B cell (primary cell): ENCODE measurements around the gene SI. TPM values are rescaled to one million over a fixed set of nuclear protein-coding genes. Genes with fewer than 3 reads are reported as not detected.

Experiments
- ATAC-seq: fragments of 200-7000 bp; cut with Tn5 transposase; one replicate; pipeline ENCODE4 v1.10.0; 2021; ENCODE audit warnings: low read depth, mild to moderate bottlenecking, moderate number of reproducible peaks, moderate library complexity
- CTCF ChIA-PET: fragments of 350-600 bp; sonication (Branson Sonifier 250); formaldehyde crosslinking; loops from one replicate; lab custom pipeline; 2021; ENCODE audit warnings: antibody characterized with exemption, inconsistent platforms; lab: Charles Lee
- POLR2A ChIA-PET: fragments of 350-600 bp; sonication (Branson Sonifier 250); formaldehyde crosslinking; loops from one replicate; lab custom pipeline; 2021; ENCODE audit warnings: antibody characterized with exemption; lab: Charles Lee
- DNase-seq: peaks from one replicate; pipeline ENCODE4 v3.0.0; 2013
- H2AFZ ChIP-seq: 2 replicates; pipeline ENCODE4 v1.6.1; 2012; ENCODE audit warnings: mild to moderate bottlenecking, low read depth, low read length; ENCODE audit not compliant: insufficient read depth, poor library complexity, severe bottlenecking
- H3K27ac ChIP-seq, 2 donors: 1 replicate in 1 of 2; 2 replicates in 1 of 2; pipeline ENCODE4 v1.5.1; 2012 to 2013; ENCODE audit warnings: low read length in 2 of 2, mild to moderate bottlenecking in 2 of 2, moderate library complexity in 1 of 2
- H3K27me3 ChIP-seq, 4 experiments: fragments of 200-600 bp in 1 of 4; sonication (generic) in 1 of 4; replicated peaks in 1 of 4; 1 replicate in 2 of 4; 2 replicates in 2 of 4; pipeline versions ENCODE4 v1.6.1 to v1.7.0; 2013 to 2016; ENCODE audit warnings: low read length in 3 of 4, mild to moderate bottlenecking in 2 of 4, mixed read lengths in 1 of 4, moderate library complexity in 1 of 4; ENCODE audit not compliant: insufficient read depth in 4 of 4, control insufficient read depth in 3 of 4; ENCODE audit errors: control extremely low read depth in 1 of 4
- H3K36me3 ChIP-seq, 2 experiments: replicated peaks in 1 of 2; 1 replicate in 1 of 2; 2 replicates in 1 of 2; pipeline versions ENCODE4 v1.6.1 to v1.7.1; 2013; ENCODE audit warnings: low read length in 1 of 2; ENCODE audit not compliant: insufficient read depth in 2 of 2, control insufficient read depth in 1 of 2; ENCODE audit errors: control extremely low read depth in 1 of 2, extremely low read depth in 1 of 2
- H3K4me1 ChIP-seq, 2 donors: fragments of 200-600 bp in 1 of 2; sonication (generic) in 1 of 2; 1 replicate in 1 of 2; 2 replicates in 1 of 2; pipeline versions ENCODE4 v1.5.1 to v1.6.1; 2013 to 2017; ENCODE audit warnings: low read length in 2 of 2; ENCODE audit not compliant: control insufficient read depth in 2 of 2, insufficient read depth in 2 of 2
- H3K4me2 ChIP-seq: replicated peaks from 2 replicates; pipeline ENCODE3; 2012; ENCODE audit warnings: mild to moderate bottlenecking, low read depth, low read length; ENCODE audit not compliant: poor library complexity, severe bottlenecking
- H3K4me3 ChIP-seq, 5 experiments: fragments of 200-600 bp in 1 of 5; sonication (generic) in 1 of 5; 1 replicate in 3 of 5; 2 replicates in 2 of 5; pipeline versions ENCODE4 v1.5.1 to v1.7.0; 2011 to 2016; ENCODE audit warnings: low read length in 4 of 5, mild to moderate bottlenecking in 4 of 5, low read depth in 2 of 5, control low read depth in 1 of 5, moderate library complexity in 1 of 5; ENCODE audit not compliant: insufficient read depth in 1 of 5; ENCODE audit errors: control extremely low read depth in 1 of 5, extremely low read depth in 1 of 5
- H3K79me2 ChIP-seq: fragments of 200-600 bp; sonication (generic); one replicate; pipeline ENCODE4 v1.6.0; 2016; ENCODE audit warnings: low read length; ENCODE audit not compliant: control insufficient read depth, insufficient read depth
- H3K9ac ChIP-seq: fragments of 200-600 bp; sonication (generic); 2 replicates; pipeline ENCODE4 v1.6.1; 2017; ENCODE audit warnings: mild to moderate bottlenecking, low read length, moderate library complexity
- H3K9me3 ChIP-seq, 3 donors: one replicate each; pipeline versions ENCODE4 v1.6.1 to v1.7.1; 2013; ENCODE audit warnings: low read length in 2 of 3; ENCODE audit not compliant: control insufficient read depth in 2 of 3, insufficient read depth in 1 of 3; ENCODE audit errors: control extremely low read depth in 1 of 3
- H4K20me1 ChIP-seq: 2 replicates; pipeline ENCODE4 v1.6.0; 2012; ENCODE audit warnings: mild to moderate bottlenecking, low read length; ENCODE audit not compliant: insufficient read depth, control insufficient read depth, poor library complexity, severe bottlenecking
- H3K27ac Mint-ChIP-seq: one replicate; pipeline ENCODE4 v1.8.0; 2021; ENCODE audit warnings: mixed read lengths
- H3K27me3 Mint-ChIP-seq: one replicate; pipeline ENCODE4 v1.8.0; 2021; ENCODE audit warnings: mixed read lengths
- H3K4me1 Mint-ChIP-seq: one replicate; pipeline ENCODE4 v1.8.0; 2021; ENCODE audit warnings: mixed read lengths
- H3K4me3 Mint-ChIP-seq: one replicate; pipeline ENCODE4 v1.8.0; 2021; ENCODE audit warnings: mixed read lengths
- H3K9me3 Mint-ChIP-seq: one replicate; pipeline ENCODE4 v1.8.0; 2022; ENCODE audit warnings: mixed read lengths; ENCODE audit not compliant: insufficient read depth
- CTCF ChIP-seq: fragments of 200-600 bp; IDR thresholded peaks from one replicate; pipeline ENCODE4 v1.8.0; 2022; ENCODE audit warnings: antibody characterized with exemption, mild to moderate bottlenecking
- EZH2 ChIP-seq: IDR thresholded peaks from 2 replicates; pipeline ENCODE4 v1.6.1; 2012; ENCODE audit warnings: borderline replicate concordance, low read depth, mild to moderate bottlenecking, moderate library complexity, low read length; ENCODE audit not compliant: insufficient read depth, poor library complexity, severe bottlenecking
- WGBS: methylation state at CpG from one replicate; pipeline ENCODE4 v1.1.5; 2013; ENCODE audit warnings: missing lambda C conversion rate; ENCODE audit not compliant: insufficient coverage; 5-methylcytosine and 5-hydroxymethylcytosine counted together
- intact Hi-C: fragments of 100-400 bp; cut with micrococcal nuclease; formaldehyde crosslinking; loops from one replicate; pipeline ENCODE4 v1.10.0; 2022
- polyA plus RNA-seq: library from polyadenylated mRNA; depleted of rRNA; stranded (reverse); fragments of >200 nt; gene quantifications from 2 replicates; pipeline ENCODE4 v1.2.3, GENCODE V29; 2012
- small RNA-seq: library from RNA; depleted of rRNA; stranded (forward); fragments of <200 nt; gene quantifications from one replicate; pipeline ENCODE3, GENCODE V24; 2012; ENCODE audit warnings: low replicate concordance, low read depth; ENCODE audit not compliant: insufficient read length
- total RNA-seq, 2 donors: library from RNA; stranded (reverse); fragments of 120-200 nt in 1 of 2; gene quantifications; 1 replicate in 1 of 2; 2 replicates in 1 of 2; pipeline versions ENCODE4 v1.2.3 to v1.2.4, GENCODE V29; 2013 to 2022

The SI gene
- total and polyA plus RNA-seq, 2 donors (not counting 1 experiment from before 2014, with no cell fraction given): not detected

DNA sequence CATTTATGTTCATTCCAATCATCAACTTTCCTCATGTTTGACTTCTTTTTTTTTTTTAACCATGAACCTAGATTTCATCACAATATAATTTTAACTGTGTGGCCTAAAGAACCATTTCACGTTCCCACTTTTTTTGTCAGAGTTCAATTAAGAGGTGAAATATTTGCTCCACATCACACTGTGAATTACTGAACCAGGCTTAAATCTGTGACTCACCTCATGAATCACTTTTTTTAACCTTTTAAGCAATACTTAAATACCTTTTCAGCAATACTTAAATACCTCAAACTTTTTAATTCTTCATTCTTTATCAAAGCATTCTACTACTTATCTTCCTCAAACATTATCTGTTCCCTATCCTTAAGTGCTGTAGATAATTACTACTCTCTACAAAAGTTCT lies 137.6 kb downstream of the SI start:
- H3K4me3 ChIP-seq: no peak overlapping the region
- no peaks in the 10 kb centered on the region for H3K9me3 ChIP-seq
- no peaks in the 10 kb centered on the region for H3K36me3 ChIP-seq
- Mint-ChIP-seq H3K9me3 (no peaks in the 10 kb centered on the region), H3K4me1 (no peaks in the 10 kb centered on the region), H3K27me3 (no peaks in the 10 kb centered on the region), H3K4me3 (no peak overlapping the region), H3K27ac (no peak overlapping the region)
- no peak overlapping the region for H3K9ac ChIP-seq
- no peak for ATAC-seq
- ChIA-PET POLR2A (no interaction called here), CTCF (no interaction called here)
- H3K4me1 ChIP-seq: no peaks in the 10 kb centered on the region
- H3K4me2 ChIP-seq: no peak overlapping the region
- TF ChIP-seq EZH2 (no peak), CTCF (no peak)
- no peak overlapping the region for H3K27ac ChIP-seq
- H4K20me1 ChIP-seq: no peaks in the 10 kb centered on the region
- no peaks in the 10 kb centered on the region for H3K27me3 ChIP-seq
- no peak for DNase-seq
- no peak overlapping the region for H2AFZ ChIP-seq
- intact Hi-C loops: no loop called here
- H3K79me2 ChIP-seq: no peaks in the 10 kb centered on the region
- 40% methylated on average over 1 of the region's 1 CpG for WGBS

DNA sequence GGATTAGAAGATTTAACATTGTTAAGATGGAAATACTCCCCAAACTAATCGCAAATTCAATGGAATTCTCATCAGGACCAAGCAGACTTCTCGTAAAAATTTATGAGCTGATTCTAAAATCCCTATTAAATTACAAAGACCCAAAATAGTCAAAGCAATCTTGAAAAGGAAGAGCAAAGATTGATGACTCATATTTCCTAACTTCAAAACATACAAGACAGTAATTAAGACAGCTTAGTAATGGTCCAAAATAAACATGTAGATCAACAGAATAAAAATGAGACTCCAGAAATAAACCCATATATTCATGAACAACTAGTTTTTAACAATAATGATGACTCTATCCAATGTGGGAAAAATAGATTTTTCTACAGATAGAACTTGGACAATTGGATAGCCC lies 148.7 kb downstream of the SI start:
- Histone ChIP-seq H3K79me2 (no peaks in the 10 kb centered on the region), H3K27me3 (no peaks in the 10 kb centered on the region), H3K4me2 (no peak overlapping the region), H4K20me1 (no peaks in the 10 kb centered on the region), H3K36me3 (no peaks in the 10 kb centered on the region), H2AFZ (no peak overlapping the region), H3K4me1 (no peaks in the 10 kb centered on the region), H3K4me3 (no peak overlapping the region), H3K27ac (no peak overlapping the region), H3K9me3 (peaks cover 0 to 9% (median 0%) of the 10 kb centered on the region in 3 donors), H3K9ac (no peak overlapping the region)
- H3K27ac Mint-ChIP-seq: no peak overlapping the region
- no peak overlapping the region for H3K4me3 Mint-ChIP-seq
- no peaks in the 10 kb centered on the region for H3K27me3 Mint-ChIP-seq
- POLR2A ChIA-PET: no interaction called here
- intact Hi-C loops: no loop called here
- H3K4me1 Mint-ChIP-seq: no peaks in the 10 kb centered on the region
- no CpG with 5 or more reads among the region's 2 CpGs for WGBS
- CTCF ChIA-PET: no interaction called here
- no peak for TF ChIP-seq EZH2
- TF ChIP-seq CTCF: no peak
- DNase-seq (no peak), ATAC-seq (no peak)
- H3K9me3 Mint-ChIP-seq: peaks cover 3% of the 10 kb centered on the region

Small RNAs within 50 kb of the gene (small RNA-seq; reads per million reads assigned to genes)
- not detected for gene RF00019

Other genes starting within 250 kb of the SI start
- gene SLITRK3, start 117.9 kb upstream of the SI start, total RNA-seq: not detected in 2 replicates
- gene SLITRK3, start 117.9 kb upstream of the SI start, polyA plus RNA-seq: not detected in 2 replicates